CD4-positive, alpha-beta T cell treated with Interleukin-21 for 1 hour (primary cell): ENCODE measurements around the gene PRDM16.

Source experiments
- DNase-seq: peaks from one replicate; pipeline ENCODE4 v3.0.0-alpha.2; 2020

PRDM16 gene

DNA sequence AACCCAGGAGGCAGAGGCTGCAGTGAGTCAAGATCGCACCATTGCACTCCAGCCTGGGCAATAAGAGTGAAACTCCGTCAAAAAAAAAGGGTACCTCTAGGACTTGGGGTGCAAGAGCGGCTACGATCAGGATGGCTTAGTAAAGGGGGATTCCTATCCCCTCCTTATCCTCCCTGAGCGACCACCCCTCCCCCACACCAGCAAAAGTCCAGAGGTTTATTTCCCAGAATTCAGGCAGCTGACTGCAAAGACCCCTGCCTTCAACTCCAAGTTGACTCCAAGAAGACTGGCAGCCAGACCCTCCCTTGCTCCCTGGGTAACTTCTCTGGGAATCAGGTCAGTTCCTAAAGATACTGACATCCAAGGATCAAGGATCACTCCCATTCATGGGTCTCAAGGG is 12.4 kb upstream of the PRDM16 start:
- no peak for DNase-seq

DNA sequence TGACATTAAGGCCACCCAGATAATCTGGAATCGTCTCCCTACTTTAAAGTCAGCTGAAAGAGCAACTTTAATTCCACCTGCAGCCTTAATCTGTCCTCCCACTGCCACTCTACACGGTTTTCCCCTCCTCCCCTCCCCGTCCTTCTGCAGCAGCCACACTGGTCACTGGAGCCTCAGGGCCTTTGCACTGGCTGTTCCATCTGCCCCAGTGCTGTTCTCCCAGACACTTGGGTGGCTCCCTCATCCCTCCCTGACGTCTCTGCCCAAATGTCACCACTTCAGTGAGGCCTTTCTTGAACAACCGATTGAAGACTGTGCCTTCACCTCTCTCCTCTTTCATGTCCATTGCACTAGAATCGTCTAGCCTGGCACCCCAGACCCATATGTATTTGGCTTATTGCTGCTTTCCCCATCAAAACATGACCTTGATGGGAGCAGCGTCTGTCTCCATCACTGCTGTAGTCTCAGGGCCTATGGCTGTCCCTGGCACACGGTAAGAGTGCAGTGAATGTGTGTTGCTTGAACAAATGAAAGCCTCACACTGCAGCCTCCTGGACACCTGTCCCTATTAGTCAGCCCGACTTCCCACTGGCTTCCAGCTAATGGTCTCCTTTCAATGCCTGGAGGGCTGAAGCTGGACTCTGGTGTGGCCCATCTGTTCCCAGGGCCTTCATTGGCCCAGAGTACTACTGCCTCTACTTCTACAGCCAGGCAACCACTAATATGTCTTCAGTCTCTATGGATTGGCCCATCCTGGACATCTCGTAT is 10.6 kb upstream of the PRDM16 start:
- DNase-seq: no peak

DNA sequence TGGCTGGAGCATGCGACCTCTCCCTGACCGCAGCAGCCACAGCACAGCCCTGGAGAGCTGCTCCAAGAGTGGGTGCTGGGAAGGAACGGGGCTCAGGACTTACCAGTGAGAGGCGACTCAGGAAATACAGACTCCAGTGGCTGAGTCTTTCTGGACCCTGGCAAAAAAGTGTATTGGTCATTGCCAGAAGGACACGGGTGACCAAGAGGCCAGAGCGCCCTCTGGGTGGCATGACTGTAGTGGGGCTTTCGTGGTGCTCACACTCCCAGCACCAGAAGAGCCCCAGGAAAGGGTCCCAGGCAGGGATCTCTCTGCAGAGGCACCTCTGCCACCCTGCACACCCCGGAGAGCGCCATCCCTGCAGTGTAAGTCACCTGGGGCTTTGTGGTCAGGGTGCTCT is 8.9 kb upstream of the PRDM16 start:
- DNase-seq: no peak

DNA sequence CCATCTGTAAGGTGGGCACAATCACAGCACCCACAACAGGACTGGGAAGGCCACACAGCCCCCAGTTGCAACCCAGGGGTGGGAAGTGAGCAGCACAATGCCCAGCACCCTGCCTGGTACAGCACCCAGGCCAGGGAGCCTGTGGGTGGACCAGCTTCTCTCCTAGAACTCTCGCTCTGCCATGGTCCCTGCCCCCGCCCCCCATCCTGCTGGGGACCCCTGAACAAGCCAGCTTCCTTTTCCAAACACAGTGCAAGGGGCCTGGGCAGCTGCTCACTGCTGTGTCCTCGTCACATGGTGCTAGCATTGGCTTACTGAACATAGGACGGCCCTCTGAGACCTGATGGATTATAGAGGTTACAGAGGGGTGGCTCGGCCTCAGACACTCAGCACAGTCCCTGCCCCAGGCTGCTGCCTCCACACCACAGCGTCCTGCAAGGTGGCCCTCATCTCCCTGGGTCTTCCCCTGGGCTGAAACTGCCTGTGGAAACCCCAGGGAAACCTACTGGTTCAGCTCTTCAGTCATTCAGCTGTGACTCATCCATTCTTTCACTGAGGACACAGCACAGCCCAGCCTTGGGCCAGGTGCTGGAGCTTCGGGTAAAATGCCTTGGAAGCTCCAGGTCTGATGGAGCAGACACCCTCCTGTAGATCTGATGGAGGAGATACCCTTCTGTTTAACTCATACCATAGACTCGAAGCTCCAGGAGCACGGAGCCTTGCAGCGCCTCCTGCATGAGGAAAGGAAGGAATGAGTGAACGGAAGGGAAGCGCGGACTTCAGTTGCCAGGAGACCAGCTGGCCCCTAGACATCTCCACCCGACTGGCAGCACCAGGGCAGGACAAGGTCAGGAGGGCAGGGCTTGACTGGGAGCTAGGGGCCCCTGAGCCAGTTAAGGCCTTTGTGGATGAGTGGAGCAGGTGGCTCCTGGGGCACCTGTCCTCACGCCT is 8.1 kb upstream of the PRDM16 start:
- no peak for DNase-seq

DNA sequence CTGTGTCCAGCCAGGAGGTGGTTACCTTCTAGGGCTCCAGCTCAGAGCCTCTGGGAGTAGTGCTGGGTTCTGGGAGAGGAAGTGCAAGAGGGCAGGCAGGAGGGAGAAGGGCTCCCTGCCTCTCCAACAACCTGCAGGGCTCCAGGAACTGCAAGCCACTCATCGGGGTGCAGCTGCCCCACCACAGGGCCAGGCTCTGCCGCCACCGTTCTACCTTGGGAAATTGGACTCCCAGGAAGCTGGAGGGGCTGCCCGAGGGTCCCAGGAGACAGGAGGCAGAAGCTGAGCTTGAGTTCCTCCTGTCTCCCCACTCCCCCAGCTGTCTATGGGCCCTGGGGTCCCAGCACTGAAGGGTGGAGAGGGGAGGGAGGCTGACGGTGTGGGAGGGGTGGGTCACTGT is 7.4 kb upstream of the PRDM16 start:
- DNase-seq: no peak

DNA sequence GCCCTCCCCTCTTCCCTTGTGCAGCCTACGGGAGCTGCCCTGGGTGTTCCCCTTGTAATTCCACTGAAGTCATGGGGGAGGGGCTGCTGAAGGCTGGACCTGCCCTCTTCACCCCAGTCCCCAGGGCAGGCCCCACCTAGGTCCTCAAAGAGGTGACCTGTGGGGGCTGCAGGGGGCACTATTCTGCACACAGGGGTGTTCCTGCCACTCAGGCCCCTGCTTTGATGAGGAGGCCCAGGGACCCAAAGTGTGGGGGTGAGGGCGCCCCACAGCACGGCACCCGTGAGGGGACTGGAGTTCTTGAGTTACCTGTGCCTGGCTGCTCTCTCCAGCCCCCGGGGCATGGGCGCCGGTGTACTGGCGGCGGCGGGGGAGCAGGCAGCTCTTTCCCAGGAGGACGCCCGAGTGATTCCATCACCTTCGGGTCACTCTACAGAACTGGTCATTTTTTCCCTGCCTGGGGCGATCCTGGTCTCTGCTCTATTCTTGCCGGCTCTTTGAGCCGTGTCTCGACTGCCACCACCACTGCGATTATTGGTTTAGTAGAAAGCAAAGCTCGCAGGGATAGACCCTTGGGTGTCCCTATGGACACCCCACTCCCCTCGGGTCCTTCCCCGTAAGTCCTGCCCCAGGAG is 6.9 kb upstream of the PRDM16 start:
- DNase-seq: no peak

DNA sequence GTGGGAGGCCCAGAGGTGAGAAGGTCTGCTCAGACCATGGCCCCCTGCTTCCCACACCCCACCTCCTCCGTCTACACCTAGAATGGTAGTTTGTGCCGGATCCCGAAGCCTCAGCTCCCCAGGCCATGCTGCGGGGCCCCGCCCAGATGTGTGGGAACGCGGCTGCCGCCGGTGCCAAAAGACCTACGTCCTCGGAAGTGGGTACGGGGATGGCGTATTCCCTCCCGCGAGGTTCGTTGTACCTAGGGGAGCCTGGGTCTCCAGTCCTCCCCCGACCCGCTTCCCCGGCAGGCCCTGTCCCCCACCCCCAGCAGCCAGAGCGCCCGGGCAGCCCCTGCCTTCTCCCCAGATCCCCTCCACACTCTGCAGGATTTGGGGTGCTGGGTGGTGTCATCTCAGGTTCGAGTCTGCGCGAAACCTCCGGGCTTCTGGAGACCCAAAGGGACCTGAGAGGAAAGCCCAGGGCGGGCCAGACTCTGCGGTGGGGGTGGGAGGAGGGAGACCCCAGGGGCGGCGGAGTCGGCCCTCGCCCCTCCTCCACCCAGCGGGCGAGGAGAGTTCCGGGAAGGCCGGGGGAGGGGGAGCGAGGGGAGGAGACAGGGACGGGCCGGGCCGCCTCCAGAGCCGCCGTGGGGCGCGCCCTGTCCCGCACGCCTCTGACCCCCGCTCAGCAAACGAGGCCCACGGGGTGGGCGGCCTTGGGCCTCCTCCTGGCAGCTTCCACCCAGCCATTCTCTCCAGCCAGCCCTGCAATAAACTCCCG is 6.2 kb upstream of the PRDM16 start:
- no peak for DNase-seq

DNA sequence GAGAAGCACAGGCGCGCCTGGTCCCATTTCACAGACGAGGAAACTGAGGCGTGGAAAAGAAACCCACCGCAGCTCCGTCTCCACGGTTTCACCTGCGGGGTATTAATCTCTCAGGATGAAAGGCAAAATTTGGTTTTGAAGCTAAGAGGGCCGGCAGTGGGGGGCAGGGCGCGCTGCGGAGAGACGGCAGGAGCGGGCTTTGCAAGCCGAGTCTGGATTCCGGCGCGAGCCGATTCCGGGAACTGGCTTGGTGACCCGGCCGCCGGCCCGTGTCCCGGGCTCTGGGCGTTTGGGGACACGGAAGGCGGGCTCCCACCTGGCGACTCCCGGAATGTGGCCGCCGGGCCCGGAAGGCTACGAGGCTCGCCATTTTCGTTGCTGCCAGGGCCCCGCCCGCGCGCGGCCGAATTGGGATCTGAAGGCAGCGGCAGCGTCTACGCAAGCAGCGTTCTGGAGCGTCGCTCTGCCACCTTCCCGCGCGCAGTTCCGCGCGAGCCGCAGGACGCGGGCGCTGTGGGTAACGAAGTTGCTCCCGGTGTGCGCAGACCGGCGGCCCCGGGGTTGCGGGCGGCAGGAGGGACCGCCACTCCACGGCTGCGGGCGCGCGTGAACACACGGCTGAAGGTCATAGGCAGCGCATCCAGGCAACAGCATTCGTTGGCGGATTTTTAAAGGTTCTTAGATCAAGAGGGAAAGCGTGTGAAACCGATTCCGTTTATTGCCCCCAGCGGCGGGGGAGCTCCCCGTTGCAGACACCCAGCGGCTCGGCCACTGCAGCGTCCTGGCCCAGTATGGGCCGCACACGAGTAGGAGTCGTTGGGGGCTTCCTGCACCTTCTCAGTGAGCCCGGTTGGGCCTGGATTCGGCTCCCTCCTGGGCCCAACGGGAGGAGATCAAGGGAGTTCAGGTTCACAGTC is 5.4 kb upstream of the PRDM16 start:
- DNase-seq: no peak

DNA sequence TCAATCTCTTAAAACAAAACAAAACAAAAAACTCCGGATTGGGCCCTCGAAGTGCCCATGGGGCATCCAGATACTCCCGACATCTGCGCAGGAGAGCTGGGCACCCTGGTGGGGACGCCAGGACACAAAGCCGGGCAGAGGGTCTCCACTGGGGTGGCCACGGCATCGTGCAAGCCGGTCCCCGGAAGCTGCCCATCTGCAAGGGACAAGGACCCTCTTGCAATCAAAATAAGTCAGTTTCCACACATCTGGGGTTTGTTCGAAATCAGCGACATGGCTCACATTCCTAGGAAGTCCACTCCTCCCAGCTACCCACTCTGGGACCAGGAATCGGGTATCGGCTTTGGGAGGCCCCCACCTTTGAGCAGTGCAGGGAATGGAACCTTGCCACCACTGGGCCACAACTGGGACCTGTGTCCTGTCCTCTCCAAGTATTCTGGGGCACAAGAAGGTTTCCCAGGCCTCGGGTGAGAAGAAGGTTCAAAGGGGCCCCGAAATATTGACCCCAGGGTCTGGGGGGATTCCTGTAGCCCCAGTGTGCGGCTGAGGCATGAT is 4.6 kb upstream of the PRDM16 start:
- no peak for DNase-seq

DNA sequence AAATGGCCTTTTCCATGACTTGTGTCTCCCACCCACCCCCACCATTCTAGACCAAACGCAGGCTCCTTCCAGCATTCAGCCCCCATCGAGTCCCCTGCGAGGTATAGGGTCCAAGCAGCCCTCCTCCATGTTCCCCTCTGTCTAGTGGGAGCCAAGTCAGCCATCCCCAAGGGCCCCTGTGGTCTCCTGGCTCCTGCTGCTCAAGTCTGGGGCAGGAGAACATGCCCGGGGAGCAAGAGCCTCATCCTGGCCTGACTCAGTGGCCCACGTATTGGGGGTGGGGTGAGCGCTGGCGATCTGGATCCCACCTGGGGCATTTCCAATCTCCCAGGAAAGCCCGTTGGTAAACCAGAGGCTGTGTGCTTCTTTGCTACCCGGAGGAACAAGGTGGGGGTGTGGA is 4.1 kb upstream of the PRDM16 start:
- DNase-seq: no peak

DNA sequence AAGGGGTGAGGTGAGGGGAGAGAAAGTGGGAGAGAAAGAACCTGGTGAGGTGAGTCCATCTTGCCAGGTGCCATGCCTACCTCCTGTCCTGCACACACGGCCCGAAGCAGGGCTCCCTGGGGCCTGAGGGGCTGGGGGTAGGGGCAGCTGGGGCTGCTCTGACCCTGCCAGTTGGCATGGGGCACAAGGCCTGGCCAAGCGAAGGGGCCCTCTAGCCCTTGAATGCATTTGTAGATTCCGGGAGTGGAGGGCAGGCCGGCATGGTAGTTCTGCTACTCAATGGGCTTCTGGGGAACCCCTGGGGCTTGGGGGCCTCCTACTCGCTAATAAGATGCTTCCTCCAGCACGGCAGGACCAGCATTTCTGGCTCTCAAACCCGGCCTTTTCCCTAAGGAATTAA is 3.6 kb upstream of the PRDM16 start:
- no peak for DNase-seq

DNA sequence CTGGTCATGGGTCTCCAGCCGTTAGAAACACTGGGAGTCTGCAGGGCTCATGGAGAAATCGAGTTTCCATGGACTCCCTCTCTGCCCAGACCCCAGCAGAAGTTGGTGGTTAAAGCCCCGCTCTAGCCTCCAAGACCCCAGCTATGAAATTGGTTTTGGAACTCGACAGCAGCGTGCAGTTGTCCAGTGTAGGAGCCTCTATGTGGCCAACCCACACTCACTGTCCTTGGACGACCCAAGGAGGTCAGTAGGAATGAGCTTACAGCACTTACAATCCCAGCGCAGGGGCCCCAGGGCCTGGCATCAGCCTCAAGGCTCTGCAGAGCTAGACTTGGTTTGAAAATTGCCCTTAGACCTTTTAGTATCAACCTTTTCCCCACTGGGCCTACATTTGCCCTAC is 3.2 kb upstream of the PRDM16 start:
- no peak for DNase-seq

DNA sequence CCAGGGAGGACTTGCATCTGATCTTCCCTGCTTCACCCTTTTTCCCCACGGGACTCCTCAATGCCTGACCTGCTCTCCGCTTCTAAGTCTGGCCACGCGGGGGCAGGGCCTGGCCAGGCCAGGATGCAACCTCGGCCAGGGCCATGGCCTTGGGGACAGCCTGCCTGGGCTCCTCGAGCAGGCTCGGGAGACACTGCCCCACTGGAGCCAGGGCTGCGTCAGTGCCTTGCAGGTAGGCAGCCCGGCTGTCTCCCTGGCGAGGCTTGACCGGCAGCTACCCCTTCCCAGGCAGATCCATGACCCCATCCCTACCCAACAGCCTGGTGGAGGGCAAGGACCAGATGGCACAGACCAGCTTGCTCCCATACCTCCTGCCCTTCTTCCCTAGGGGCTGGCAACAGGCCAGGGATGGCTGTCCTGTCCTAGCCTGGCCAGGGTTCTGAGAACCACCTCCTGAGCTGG is 2.7 kb upstream of the PRDM16 start:
- DNase-seq: no peak

DNA sequence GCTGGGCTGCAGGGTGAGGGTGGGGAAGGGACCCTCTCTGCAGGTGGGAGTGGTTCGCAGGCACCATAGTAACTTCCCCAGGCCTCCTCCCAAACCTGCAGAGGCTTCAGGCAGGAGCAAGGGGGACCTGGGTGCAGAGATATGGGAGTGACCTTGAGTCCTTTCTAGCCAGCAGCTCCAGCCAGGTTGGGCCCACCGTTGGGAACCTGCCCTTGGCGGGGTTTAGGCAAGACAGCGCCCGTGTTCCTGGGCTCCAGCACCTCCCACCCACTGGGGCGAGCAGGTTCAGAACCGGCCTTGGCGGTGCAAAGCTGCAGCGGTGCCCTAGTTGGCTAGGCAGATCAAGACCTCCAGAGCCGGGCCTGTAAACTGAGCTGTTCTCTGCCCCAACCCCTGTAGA is 2.2 kb upstream of the PRDM16 start:
- DNase-seq: no peak

DNA sequence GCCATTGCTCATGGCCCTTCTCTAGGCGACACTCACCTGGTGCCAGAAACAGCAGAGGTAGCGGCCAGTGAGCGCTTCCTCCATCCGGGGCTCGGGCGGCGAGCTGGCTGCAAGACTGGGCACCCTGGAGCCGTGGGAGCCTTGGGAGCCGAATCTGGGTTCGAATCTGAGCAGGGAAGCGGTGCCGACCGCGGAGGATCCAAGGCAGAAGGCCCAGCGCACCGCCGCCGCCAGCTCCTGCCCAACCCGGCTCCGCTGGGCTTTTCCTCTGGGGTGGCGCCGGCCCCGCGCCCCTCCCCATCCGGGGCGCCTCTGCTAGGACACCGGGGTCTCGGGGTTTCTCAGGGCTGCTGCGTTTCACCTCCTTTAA is 1.7 kb upstream of the PRDM16 start:
- no peak for DNase-seq

DNA sequence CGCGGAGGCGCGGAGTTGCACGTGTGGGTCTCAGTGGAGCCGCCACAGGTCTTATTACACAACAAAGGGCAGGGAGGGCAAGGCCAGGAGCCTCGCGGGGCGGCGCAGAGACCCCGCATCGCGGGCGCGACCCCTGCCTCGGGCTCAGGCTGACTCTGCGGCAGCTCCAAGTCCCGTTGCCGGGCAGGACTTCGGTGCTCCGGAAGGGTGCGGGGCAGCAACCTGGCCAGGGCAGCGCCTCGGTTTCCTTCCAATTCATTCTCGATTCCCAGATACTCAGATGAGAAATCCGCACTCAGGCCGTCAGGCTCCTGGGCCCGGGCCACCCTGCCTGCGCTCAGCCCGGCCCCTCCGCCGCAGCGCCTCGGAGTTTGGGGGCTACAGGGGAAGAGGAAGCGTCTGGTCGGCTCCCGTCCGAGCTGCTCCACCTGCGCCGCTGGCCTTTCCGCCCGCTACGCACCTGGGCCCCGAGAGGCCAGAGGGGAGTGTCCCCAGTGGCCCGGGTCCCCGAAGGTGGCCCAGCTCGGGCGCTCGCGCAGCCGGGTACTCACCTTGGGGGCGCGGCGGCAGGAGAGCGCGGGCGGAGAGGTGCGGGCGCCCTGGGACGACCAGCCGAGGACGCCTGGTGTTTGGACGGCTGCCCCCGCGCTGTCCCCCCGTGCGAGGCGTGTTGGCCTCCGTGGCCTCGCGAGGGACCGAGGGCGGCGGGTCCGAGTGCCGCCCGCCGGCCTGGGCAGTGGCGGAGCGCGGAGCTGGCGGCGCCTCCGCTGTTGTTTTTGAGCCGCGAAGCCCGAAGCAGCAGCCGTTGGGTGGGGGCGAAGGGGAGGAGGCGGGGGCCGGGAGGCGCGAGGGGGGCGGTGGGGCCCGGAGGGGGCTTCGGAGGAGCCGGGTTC is 1.1 kb upstream of the PRDM16 start:
- DNase-seq: no peak

DNA sequence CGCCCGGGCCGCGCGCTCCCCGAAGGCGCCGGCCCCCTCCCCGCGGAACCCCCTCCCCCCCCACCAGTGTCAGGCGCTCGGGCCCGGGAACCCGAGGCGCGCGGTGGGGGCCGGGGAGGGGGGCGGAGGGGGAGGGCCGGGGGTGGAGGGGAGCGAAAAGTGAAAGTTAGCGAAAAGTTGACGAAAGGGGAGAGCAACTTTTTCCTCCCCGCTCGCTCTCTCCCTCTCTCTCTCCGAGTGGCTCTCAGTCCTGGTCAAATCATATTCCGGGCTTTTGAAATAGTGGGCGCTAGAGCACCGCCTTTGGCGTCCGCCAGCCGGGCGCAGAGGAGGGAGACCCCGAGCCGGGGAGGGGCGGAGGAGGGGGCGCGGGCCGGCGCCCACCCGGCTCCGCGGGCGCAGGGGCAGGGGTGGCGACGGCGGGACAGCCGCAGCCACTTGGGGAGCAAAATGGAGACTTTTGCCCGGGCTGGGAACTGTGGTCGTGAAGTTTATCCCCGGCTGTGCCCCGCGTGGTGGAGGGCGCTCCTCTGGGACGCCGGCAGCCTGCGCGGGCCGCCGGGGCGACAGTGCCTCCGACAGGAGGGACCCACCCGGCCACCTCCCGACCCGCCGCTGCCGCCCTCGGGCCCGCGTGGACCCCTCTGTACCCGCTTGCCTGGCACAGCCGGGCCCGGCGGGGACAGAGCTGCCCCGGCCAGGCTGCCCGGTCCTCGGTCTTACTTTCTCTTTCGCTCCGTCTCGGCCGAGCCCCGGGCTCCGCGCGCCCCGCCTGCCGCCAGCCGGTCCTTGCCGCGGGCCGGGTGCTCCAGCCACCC is 697 bp downstream of the PRDM16 start:
- DNase-seq: no peak

DNA sequence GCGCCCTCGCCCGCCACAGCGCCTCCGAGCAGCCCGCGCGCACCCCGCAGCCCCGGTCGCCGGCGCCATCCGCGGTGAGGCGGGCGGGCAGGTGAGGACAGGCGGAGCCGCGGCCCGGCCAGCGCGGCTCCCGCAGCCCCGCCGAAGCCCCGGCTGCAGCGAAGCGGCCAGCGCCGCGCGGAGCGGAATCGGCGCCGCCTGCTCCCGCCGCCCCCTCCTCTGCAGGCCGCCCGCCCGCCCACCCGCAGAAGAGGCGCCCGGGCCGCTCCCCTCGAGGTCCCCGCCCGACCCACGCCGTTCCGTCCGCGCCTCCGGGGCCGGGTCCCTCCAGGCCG is 1.3 kb downstream of the PRDM16 start:
- no peak for DNase-seq
